ENCODE data around the gene TDRD7. TPM values are rescaled to one million over a fixed set of nuclear protein-coding genes. Genes with fewer than 3 reads are reported as not detected.

TDRD7 gene
- total and polyA plus RNA-seq, 2 of the 13 experiments (the other 11 are each of a cell fraction or from before 2014, with no cell fraction given) = 9.8 to 15.5 TPM

GRCh38 chr9:97515662-97516061 is 103.8 kb downstream of the TDRD7 start (continued):
- TF ChIP-seq ZBTB46 (CRISPR knock-in tag; IDR thresholded peaks at IDR 0.05; ENCODE audit: borderline replicate concordance) (no peak), ZNF567 (CRISPR knock-in tag; IDR thresholded peaks at IDR 0.05; ENCODE audit: borderline replicate concordance) (no peak)

- ChIA-PET CTCF (ENCODE audit: low intra/inter-chr PET ratio, low total read pairs) (no interaction called here), POLR2A (no interaction called here)
- intact Hi-C loops (cut with micrococcal nuclease; ENCODE audit: unreplicated experiment) = no loop called here
- WGBS (ENCODE audit: low lambda C conversion rate) = 21% methylated on average over 8 of the region's 8 CpGs
- no TSS peak for BruUV-seq (replicated peaks)
- FAIRE-seq (no peak), DNase-seq (ENCODE audit: low spot score) (no peak), ATAC-seq (no peak)
- no peaks in the 10 kb centered on the region for H3K79me2 ChIP-seq (ENCODE audit: insufficient read depth, low read length)
- no peak overlapping the region for H3K4me2 ChIP-seq (ENCODE audit: low read depth, low read length)
- H3K27me3 ChIP-seq (ENCODE audit: control insufficient read depth in 1 of 2, insufficient read depth in 2 of 2, low read length in 2 of 2) = peaks cover 1 to 34% of the 10 kb centered on the region in 2 experiments; a peak in 2 of 5 replicates
- H4K20me1 ChIP-seq (ENCODE audit: insufficient read depth, low read length) = no peaks in the 10 kb centered on the region
- H3K27ac ChIP-seq (ENCODE audit: extremely low read length, insufficient read depth, low read length) = no peak overlapping the region
- H3K4me1 ChIP-seq (ENCODE audit: insufficient read depth, low read length) = no peaks in the 10 kb centered on the region
- no peaks in the 10 kb centered on the region for H3K9me3 ChIP-seq (ENCODE audit: low read length)
- H2AFZ ChIP-seq (ENCODE audit: low read length) = no peak overlapping the region
- H3K9ac ChIP-seq (ENCODE audit: insufficient read depth, low read depth, low read length) = no peak overlapping the region
- in situ Hi-C loops (cut with HindIII; ENCODE audit: extremely low pct_ligation_motif_present, low pct_unique_long_range_greater_than_20kb) = no loop called here
- no peak overlapping the region for H3K4me3 ChIP-seq (replicated peaks in 1 of 3; ENCODE audit: insufficient read depth in 1 of 3, low read depth in 2 of 3, low read length in 3 of 3)
- H3K36me3 ChIP-seq (replicated peaks in 1 of 2; ENCODE audit: control insufficient read depth in 1 of 2, insufficient read depth in 2 of 2, low read length in 2 of 2) = no peaks in the 10 kb centered on the region
- no peak for TF ChIP-seq ZMYM3 (CRISPR knock-in tag; IDR thresholded peaks at IDR 0.05)
- TF ChIP-seq HMGXB3 (CRISPR knock-in tag; IDR thresholded peaks at IDR 0.05; ENCODE audit: borderline replicate concordance) = no peak
- no peak for TF ChIP-seq KDM1A (CRISPR knock-in tag; IDR thresholded peaks at IDR 0.05)
- TF ChIP-seq SIN3A (IDR thresholded peaks at IDR 0.05; ENCODE audit: borderline replicate concordance, low read depth, low read length) = no peak
- TF ChIP-seq ATF6 (CRISPR knock-in tag; conservative IDR thresholded peaks at IDR 0.05) = no peak
- TF ChIP-seq PAWR (CRISPR knock-in tag; IDR thresholded peaks at IDR 0.05; ENCODE audit: borderline replicate concordance) = no peak
- TF ChIP-seq HOXA9 (CRISPR knock-in tag; IDR thresholded peaks at IDR 0.05; ENCODE audit: borderline replicate concordance) = no peak
- no peak for TF ChIP-seq MAX (IDR thresholded peaks at IDR 0.05)
- no peak for TF ChIP-seq ZHX1 (CRISPR knock-in tag; IDR thresholded peaks at IDR 0.05; ENCODE audit: low read depth)
Observed at GRCh38 chr9:97516111-97516510, 104.2 kb downstream of the TDRD7 start.

Measured in HepG2 (cell line).